H9 (cell line): Measurements from ENCODE around the gene ANKRD11. TPM values are rescaled to one million over a fixed set of nuclear protein-coding genes. Genes with fewer than 3 reads are reported as not detected.

ENCODE experiments used
- DNase-seq: peaks from one replicate; pipeline ENCODE4 v3.0.0-alpha.2; 2017
- H2AFZ ChIP-seq: one replicate; pipeline ENCODE4 v1.6.1; 2013; ENCODE audit warnings: mild to moderate bottlenecking, low read length, control low read depth, moderate library complexity
- H2AK5ac ChIP-seq: 2 replicates; pipeline ENCODE4 v1.6.1; 2013; ENCODE audit warnings: low read length, control low read depth, mixed read lengths; ENCODE audit not compliant: insufficient read length
- H2BK120ac ChIP-seq: one replicate; pipeline ENCODE4 v1.6.1; 2013; ENCODE audit warnings: low read depth, mild to moderate bottlenecking, low read length, control low read depth, inconsistent platforms; ENCODE audit not compliant: poor library complexity, severe bottlenecking
- H2BK12ac ChIP-seq: 2 replicates; pipeline ENCODE4 v1.6.1; 2013; ENCODE audit warnings: low read length, control low read depth, mixed read lengths, low read depth; ENCODE audit not compliant: insufficient read length
- H2BK15ac ChIP-seq: 2 replicates; pipeline ENCODE4 v1.6.1; 2013; ENCODE audit warnings: low read depth, low read length, control low read depth
- H2BK20ac ChIP-seq: one replicate; pipeline ENCODE4 v1.6.1; 2013; ENCODE audit warnings: low read depth, mild to moderate bottlenecking, low read length, control low read depth, inconsistent platforms; ENCODE audit not compliant: poor library complexity, severe bottlenecking
- H2BK5ac ChIP-seq: 2 replicates; pipeline ENCODE4 v1.6.1; 2013; ENCODE audit warnings: low read length, control low read depth, mixed read lengths; ENCODE audit not compliant: insufficient read length
- H3K14ac ChIP-seq: 2 replicates; pipeline ENCODE4 v1.6.1; 2013; ENCODE audit warnings: low read length, control low read depth; ENCODE audit not compliant: insufficient read depth
- H3K18ac ChIP-seq: 2 replicates; pipeline ENCODE4 v1.6.1; 2013; ENCODE audit warnings: low read depth, mild to moderate bottlenecking, mixed read lengths, low read length, control low read depth; ENCODE audit not compliant: insufficient read length
- H3K23ac ChIP-seq: 2 replicates; pipeline ENCODE4 v1.6.1; 2013; ENCODE audit warnings: low read length, control low read depth, mixed read lengths, low read depth; ENCODE audit not compliant: insufficient read length
- H3K23me2 ChIP-seq: 2 replicates; pipeline ENCODE4 v1.6.1; 2013; ENCODE audit warnings: low read depth, mild to moderate bottlenecking, mixed read lengths, low read length, control low read depth; ENCODE audit not compliant: insufficient read length, poor library complexity, severe bottlenecking
- H3K27ac ChIP-seq: 2 replicates; pipeline ENCODE4 v1.5.1; 2013; ENCODE audit warnings: low read length, control low read depth, mixed read lengths, low read depth; ENCODE audit not compliant: insufficient read length
- H3K27me3 ChIP-seq: 2 replicates; pipeline ENCODE4 v1.6.1; 2013; ENCODE audit warnings: low read length, control low read depth, inconsistent platforms; ENCODE audit not compliant: insufficient read depth
- H3K4ac ChIP-seq: 2 replicates; pipeline ENCODE4 v1.6.1; 2013; ENCODE audit warnings: low read depth, mild to moderate bottlenecking, control low read depth, inconsistent platforms, low read length, moderate library complexity
- H3K4me1 ChIP-seq: 2 replicates; pipeline ENCODE4 v1.6.1; 2013; ENCODE audit warnings: low read length, control low read depth, inconsistent platforms; ENCODE audit not compliant: insufficient read depth
- H3K4me2 ChIP-seq: 2 replicates; pipeline ENCODE4 v1.6.1; 2013; ENCODE audit warnings: low read length, control low read depth, mixed read lengths; ENCODE audit not compliant: insufficient read length, insufficient read depth
- H3K56ac ChIP-seq: 2 replicates; pipeline ENCODE4 v1.6.1; 2013; ENCODE audit warnings: low read depth, mild to moderate bottlenecking, mixed read lengths, low read length, control low read depth; ENCODE audit not compliant: insufficient read length
- H3K79me1 ChIP-seq: 2 replicates; pipeline ENCODE4 v1.6.1; 2013; ENCODE audit warnings: low read depth, mild to moderate bottlenecking, moderate library complexity, low read length, control low read depth, inconsistent platforms; ENCODE audit not compliant: insufficient read depth, poor library complexity, severe bottlenecking
- H3K79me2 ChIP-seq: 2 replicates; pipeline ENCODE4 v1.6.1; 2013; ENCODE audit warnings: low read length, control low read depth, inconsistent platforms; ENCODE audit not compliant: insufficient read depth
- H3K9ac ChIP-seq: 2 replicates; pipeline ENCODE4 v1.6.1; 2013; ENCODE audit warnings: low read length, control low read depth, mixed read lengths; ENCODE audit not compliant: insufficient read length; ENCODE audit errors: extremely low read depth
- H3K9me3 ChIP-seq: one replicate; pipeline ENCODE4 v1.6.1; 2013; ENCODE audit warnings: low read depth, low read length, inconsistent platforms; ENCODE audit not compliant: control insufficient read depth
- H3T11ph ChIP-seq: one replicate; pipeline ENCODE4 v1.6.1; 2013; ENCODE audit warnings: mild to moderate bottlenecking, low read length, control low read depth, inconsistent platforms
- H4K20me1 ChIP-seq: one replicate; pipeline ENCODE4 v1.6.1; 2013; ENCODE audit not compliant: control insufficient read depth, insufficient read length, insufficient read depth
- H4K5ac ChIP-seq: 2 replicates; pipeline ENCODE4 v1.6.1; 2013; ENCODE audit warnings: low read depth, mild to moderate bottlenecking, mixed read lengths, low read length, control low read depth; ENCODE audit not compliant: insufficient read length
- H4K8ac ChIP-seq: replicated peaks from 2 replicates; pipeline ENCODE4 v1.6.1; 2013; ENCODE audit warnings: low read length, control low read depth, mixed read lengths, low read depth; ENCODE audit not compliant: insufficient read length
- H4K91ac ChIP-seq: 2 replicates; pipeline ENCODE4 v1.6.1; 2013; ENCODE audit warnings: low read depth, mild to moderate bottlenecking, moderate library complexity, mixed read lengths, low read length, control low read depth; ENCODE audit not compliant: insufficient read length
- H3K27ac Mint-ChIP-seq, 3 experiments: 2 replicates in 2 of 3; 3 replicates in 1 of 3; pipeline ENCODE4 v1.8.0; 2020 to 2021; ENCODE audit warnings: mixed read lengths in 3 of 3, mild to moderate bottlenecking in 1 of 3, moderate library complexity in 1 of 3
- H3K27me3 Mint-ChIP-seq: 2 replicates; pipeline ENCODE4 v1.8.0; 2021; ENCODE audit warnings: low read depth, mild to moderate bottlenecking, moderate library complexity, mixed read lengths
- H3K36me3 Mint-ChIP-seq, 3 experiments: 2 replicates in 2 of 3; 3 replicates in 1 of 3; pipeline ENCODE4 v1.8.0; 2020 to 2021; ENCODE audit warnings: low read depth in 3 of 3, mixed read lengths in 3 of 3; ENCODE audit not compliant: insufficient read depth in 1 of 3
- H3K4me1 Mint-ChIP-seq, 2 experiments: 2 replicates each; pipeline ENCODE4 v1.8.0; 2020; ENCODE audit warnings: mixed read lengths in 2 of 2
- H3K4me3 Mint-ChIP-seq, 2 experiments: 2 replicates in 1 of 2; 3 replicates in 1 of 2; pipeline ENCODE4 v1.8.0; 2020 to 2021; ENCODE audit warnings: mild to moderate bottlenecking in 2 of 2, mixed read lengths in 2 of 2, moderate library complexity in 1 of 2
- H3K9me3 Mint-ChIP-seq, 2 experiments: 2 replicates in 1 of 2; 3 replicates in 1 of 2; pipeline ENCODE4 v1.8.0; 2020; ENCODE audit warnings: mild to moderate bottlenecking in 2 of 2, mixed read lengths in 2 of 2, moderate library complexity in 1 of 2
- WGBS: extraction: QIAGEN DNeasy Blood & Tissue Kit; methylation state at CpG from one replicate; pipeline ENCODE4 v1.1.7; 2013; ENCODE audit warnings: missing lambda C conversion rate, low lambda C conversion rate, mixed read lengths; ENCODE audit not compliant: insufficient read length; ENCODE audit errors: extremely low coverage; 5-methylcytosine and 5-hydroxymethylcytosine counted together
- total RNA-seq: library from RNA; stranded (reverse); gene quantifications from 2 replicates; pipeline ENCODE4 v1.2.1, GENCODE V29; 2021
- TF ChIP-seq, protein P1 (sequence below): fragments of 200-600 bp; sonication (generic); conservative IDR thresholded peaks from 3 replicates; pipeline ENCODE4 v1.8.0; 2021; ENCODE audit warnings: antibody characterized with exemption, mild to moderate bottlenecking

Gene ANKRD11
- total RNA-seq, 1 experiment from 2014 or later = 181 TPM

DNA sequence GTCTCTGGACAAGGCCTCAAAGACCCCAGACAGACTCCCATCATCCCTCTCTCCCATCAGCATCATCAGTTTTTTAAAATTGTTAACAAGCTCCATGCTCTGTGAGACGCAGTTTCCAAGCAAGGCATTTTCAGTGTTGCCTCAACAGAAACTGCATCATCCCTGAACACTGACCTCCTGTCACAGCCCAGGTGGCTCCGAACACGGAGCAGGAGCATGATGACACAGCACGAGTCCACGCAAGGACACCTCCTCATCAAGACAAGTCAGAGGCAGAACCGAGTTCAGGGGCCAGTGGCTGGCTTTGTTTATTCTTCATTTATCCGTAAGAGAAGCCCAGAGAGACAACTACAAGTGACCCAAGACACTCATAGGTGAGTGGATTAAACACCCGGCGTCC, 91.4 kb downstream of the ANKRD11 start:
- no CpG with 5 or more reads among the region's 9 CpGs for WGBS
- no peaks in the 10 kb centered on the region for H3K9me3 ChIP-seq
- Mint-ChIP-seq H3K36me3 (peaks cover 2 to 18% (median 13%) of the 10 kb centered on the region in 3 experiments; a peak in 5 of 7 replicates), H3K27me3 (no peaks in the 10 kb centered on the region), H3K27ac (peak overlapping the region; percentile 48 to 80 (median 68); a peak in 6 of 7 replicates), H3K4me3 (no peak overlapping the region), H3K4me1 (peaks cover 48 to 53% of the 10 kb centered on the region in 2 experiments), H3K9me3 (no peaks in the 10 kb centered on the region)
- no peak overlapping the region for H4K91ac ChIP-seq
- DNase-seq = no peak
- H3K4ac ChIP-seq = no peak overlapping the region
- no peak overlapping the region for H3K23ac ChIP-seq
- TF ChIP-seq, protein P1, sequence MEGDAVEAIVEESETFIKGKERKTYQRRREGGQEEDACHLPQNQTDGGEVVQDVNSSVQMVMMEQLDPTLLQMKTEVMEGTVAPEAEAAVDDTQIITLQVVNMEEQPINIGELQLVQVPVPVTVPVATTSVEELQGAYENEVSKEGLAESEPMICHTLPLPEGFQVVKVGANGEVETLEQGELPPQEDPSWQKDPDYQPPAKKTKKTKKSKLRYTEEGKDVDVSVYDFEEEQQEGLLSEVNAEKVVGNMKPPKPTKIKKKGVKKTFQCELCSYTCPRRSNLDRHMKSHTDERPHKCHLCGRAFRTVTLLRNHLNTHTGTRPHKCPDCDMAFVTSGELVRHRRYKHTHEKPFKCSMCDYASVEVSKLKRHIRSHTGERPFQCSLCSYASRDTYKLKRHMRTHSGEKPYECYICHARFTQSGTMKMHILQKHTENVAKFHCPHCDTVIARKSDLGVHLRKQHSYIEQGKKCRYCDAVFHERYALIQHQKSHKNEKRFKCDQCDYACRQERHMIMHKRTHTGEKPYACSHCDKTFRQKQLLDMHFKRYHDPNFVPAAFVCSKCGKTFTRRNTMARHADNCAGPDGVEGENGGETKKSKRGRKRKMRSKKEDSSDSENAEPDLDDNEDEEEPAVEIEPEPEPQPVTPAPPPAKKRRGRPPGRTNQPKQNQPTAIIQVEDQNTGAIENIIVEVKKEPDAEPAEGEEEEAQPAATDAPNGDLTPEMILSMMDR = no peak
- H3K27me3 ChIP-seq = no peaks in the 10 kb centered on the region
- H2AK5ac ChIP-seq = no peak overlapping the region
- H3K79me1 ChIP-seq = peaks cover 12% of the 10 kb centered on the region
- no peak overlapping the region for H3K27ac ChIP-seq
- H3K23me2 ChIP-seq = no peaks in the 10 kb centered on the region
- H4K5ac ChIP-seq = no peak overlapping the region
- H2BK12ac ChIP-seq = no peak overlapping the region
- H2BK20ac ChIP-seq = no peak overlapping the region
- H3T11ph ChIP-seq = no peak overlapping the region
- peaks cover 65% of the 10 kb centered on the region for H3K79me2 ChIP-seq
- H2BK120ac ChIP-seq = no peak overlapping the region
- H4K8ac ChIP-seq = no peak overlapping the region
- no peak overlapping the region for H3K18ac ChIP-seq
- H3K14ac ChIP-seq = no peak overlapping the region
- peaks cover 17% of the 10 kb centered on the region; the same call in 1 of the 2 replicates for H3K4me1 ChIP-seq
- no peak overlapping the region for H2BK5ac ChIP-seq
- H3K56ac ChIP-seq = no peak overlapping the region
- no peak overlapping the region for H3K4me2 ChIP-seq
- H3K9ac ChIP-seq = no peak overlapping the region
- peaks cover 2% of the 10 kb centered on the region for H4K20me1 ChIP-seq
- H2AFZ ChIP-seq = no peak overlapping the region
- no peak overlapping the region for H2BK15ac ChIP-seq
